MCF 10A (cell line): ENCODE results near the gene PRKG1. TPM values are rescaled to one million over a fixed set of nuclear protein-coding genes. Genes with fewer than 3 reads are reported as not detected.

Experiments used
- BruUV-seq: library from RNA; stranded (reverse); fragments of 400-500 nt; replicated peaks from 2 replicates; lab custom pipeline; 2021; lab: Mats Ljungman, UMichigan
- CTCF ChIA-PET: fragments of 300-600 bp; sonication (Branson Sonifier 250); formaldehyde crosslinking; extraction: SDS; loops from one replicate; lab custom pipeline; 2021; ENCODE audit warnings: antibody characterized with exemption, inconsistent platforms; lab: Yijun Ruan, JAX
- POLR2A ChIA-PET: fragments of 300-600, 350-650 bp; sonication (Branson Sonifier 250); formaldehyde crosslinking; extraction: SDS; loops from one replicate; lab custom pipeline; 2020; ENCODE audit warnings: antibody characterized with exemption, inconsistent platforms; lab: Yijun Ruan, JAX
- DNase-seq: peaks from one replicate; pipeline ENCODE4 v3.0.0-alpha.2; 2018; ENCODE audit not compliant: unreplicated experiment
- H3K27ac Mint-ChIP-seq: one replicate; pipeline ENCODE4 v1.8.0; 2022; ENCODE audit warnings: mild to moderate bottlenecking, low read depth, mixed read lengths; ENCODE audit not compliant: unreplicated experiment
- H3K27me3 Mint-ChIP-seq: one replicate; pipeline ENCODE4 v1.8.0; 2022; ENCODE audit warnings: mixed read lengths; ENCODE audit not compliant: insufficient read depth, unreplicated experiment
- H3K36me3 Mint-ChIP-seq: one replicate; pipeline ENCODE4 v1.8.0; 2022; ENCODE audit warnings: mild to moderate bottlenecking, moderate library complexity, mixed read lengths; ENCODE audit not compliant: insufficient read depth, unreplicated experiment
- H3K4me1 Mint-ChIP-seq: one replicate; pipeline ENCODE4 v1.8.0; 2022; ENCODE audit warnings: mixed read lengths; ENCODE audit not compliant: insufficient read depth, unreplicated experiment
- H3K4me3 Mint-ChIP-seq: one replicate; pipeline ENCODE4 v1.8.0; 2022; ENCODE audit warnings: mild to moderate bottlenecking, moderate library complexity, mixed read lengths; ENCODE audit not compliant: unreplicated experiment
- H3K9me3 Mint-ChIP-seq: one replicate; pipeline ENCODE4 v1.8.0; 2022; ENCODE audit warnings: mixed read lengths; ENCODE audit not compliant: unreplicated experiment
- CTCF ChIP-seq: fragments of 200-600 bp; IDR thresholded peaks from one replicate; pipeline ENCODE4 v1.8.0; 2022; ENCODE audit warnings: antibody characterized with exemption, mild to moderate bottlenecking; ENCODE audit not compliant: unreplicated experiment
- intact Hi-C: fragments of 100-400 bp; cut with micrococcal nuclease; formaldehyde crosslinking; loops from 2 replicates; pipeline ENCODE4 v1.14.1; 2022
- total RNA-seq: library from RNA; stranded (reverse); gene quantifications from 2 replicates; pipeline ENCODE4 v1.2.3, GENCODE V29; 2022

PRKG1 gene
- total RNA-seq, 1 experiment from 2014 or later: 0.09 TPM

DNA sequence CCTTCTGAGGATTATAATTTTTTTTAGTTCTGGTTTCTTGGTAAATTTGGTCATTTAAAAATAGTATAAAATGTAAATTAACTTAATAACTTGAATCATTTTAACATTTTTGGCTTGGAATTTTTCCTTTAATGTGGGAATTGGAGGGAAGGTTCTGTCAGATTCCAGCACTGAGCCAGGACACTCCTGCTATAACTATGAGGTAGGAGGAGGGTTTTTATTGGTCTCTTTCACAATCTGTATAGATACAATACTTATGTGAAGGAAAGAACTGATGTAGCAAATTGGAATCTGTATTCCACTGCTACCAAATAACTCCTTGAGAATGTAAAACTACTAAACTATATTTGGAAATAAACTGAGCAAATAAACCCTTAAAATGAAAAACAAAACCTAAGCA is 3.2 kb downstream of the PRKG1 start:
- POLR2A ChIA-PET: no interaction called here
- no TSS peak for BruUV-seq
- no peak overlapping the region for H3K27ac Mint-ChIP-seq
- H3K36me3 Mint-ChIP-seq: no peaks in the 10 kb centered on the region
- CTCF ChIA-PET: no interaction called here
- no peak overlapping the region for H3K4me3 Mint-ChIP-seq
- no peaks in the 10 kb centered on the region for H3K4me1 Mint-ChIP-seq
- intact Hi-C loops: loop anchor here (10.0 kb wide), 1 partner anchor 97 kb away; no protein-coding TSS in a partner anchor
- no peaks in the 10 kb centered on the region for H3K9me3 Mint-ChIP-seq
- TF ChIP-seq CTCF: no peak
- peaks cover 86% of the 10 kb centered on the region for H3K27me3 Mint-ChIP-seq
- DNase-seq: no peak

- no TSS peak for BruUV-seq
- TF ChIP-seq CTCF: no peak
- DNase-seq: no peak
- no peaks in the 10 kb centered on the region for H3K9me3 Mint-ChIP-seq
- H3K36me3 Mint-ChIP-seq: no peaks in the 10 kb centered on the region
- H3K4me1 Mint-ChIP-seq: no peaks in the 10 kb centered on the region
- H3K27me3 Mint-ChIP-seq: peaks cover 69% of the 10 kb centered on the region
- intact Hi-C loops: loop anchor here (10.0 kb wide), 1 partner anchor 95 kb away; no protein-coding TSS in a partner anchor
- H3K27ac Mint-ChIP-seq: no peak overlapping the region
- ChIA-PET CTCF (no interaction called here), POLR2A (no interaction called here)
- no peak overlapping the region for H3K4me3 Mint-ChIP-seq
Measured at GRCh38 chr10:51079331-51079730, 5.0 kb downstream of the PRKG1 start.

- ChIA-PET CTCF (no interaction called here), POLR2A (no interaction called here)
- Mint-ChIP-seq H3K4me3 (no peak overlapping the region), H3K27me3 (peaks cover 69% of the 10 kb centered on the region), H3K4me1 (no peaks in the 10 kb centered on the region), H3K27ac (no peak overlapping the region), H3K36me3 (no peaks in the 10 kb centered on the region), H3K9me3 (no peaks in the 10 kb centered on the region)
- no peak for TF ChIP-seq CTCF
- intact Hi-C loops: loop anchor here (10.0 kb wide), 1 partner anchor 95 kb away; no protein-coding TSS in a partner anchor
- DNase-seq: no peak
- BruUV-seq: no TSS peak
Measured at GRCh38 chr10:51079766-51080165, 5.5 kb downstream of the PRKG1 start.

- H3K27me3 Mint-ChIP-seq: peaks cover 69% of the 10 kb centered on the region
- ChIA-PET POLR2A (no interaction called here), CTCF (interaction anchor here (0.6 to 1.5 kb wide), 2 partner anchors 17 to 342 kb away, joined by 3 to 4 read pairs; no protein-coding TSS in a partner anchor)
- no peak overlapping the region for H3K4me3 Mint-ChIP-seq
- no peak for TF ChIP-seq CTCF
- H3K4me1 Mint-ChIP-seq: no peaks in the 10 kb centered on the region
- H3K27ac Mint-ChIP-seq: no peak overlapping the region
- no peak for DNase-seq
- intact Hi-C loops: no loop called here
- H3K36me3 Mint-ChIP-seq: no peaks in the 10 kb centered on the region
- BruUV-seq: no TSS peak
- no peaks in the 10 kb centered on the region for H3K9me3 Mint-ChIP-seq
Measured at GRCh38 chr10:51080311-51081006, 6.2 kb downstream of the PRKG1 start.
